ENCODE data around the gene PLB1.
A peak's percentile ranks its signal among the peaks of the same experiment; 100 is the strongest.

PLB1 gene

DNA sequence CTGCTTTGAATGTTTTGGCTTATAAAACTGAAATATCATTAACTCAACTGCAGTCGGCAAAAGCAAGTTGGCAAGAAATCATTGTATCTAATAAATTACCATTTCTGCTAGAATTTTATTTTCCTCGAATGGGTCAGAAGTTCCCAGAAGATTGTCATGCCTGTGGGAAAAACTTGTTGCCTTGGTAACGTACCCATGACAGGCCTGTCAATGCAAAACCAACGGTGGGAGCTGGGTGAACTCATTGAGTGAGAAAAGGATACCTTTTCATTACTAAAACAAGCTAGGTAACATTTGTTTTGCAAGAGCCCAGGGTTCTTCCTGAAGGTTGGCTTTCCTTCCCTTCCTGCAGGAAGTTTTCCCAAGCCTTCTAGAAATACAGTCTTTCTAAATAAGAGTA is 9.5 kb downstream of the PLB1 start:
- no peak for DNase-seq

- DNase-seq: no peak
These were observed 10.5 kb downstream of the PLB1 start for GRCh38 chr2:28506112-28506910.

- peak; percentile 34 for DNase-seq
These were observed 12.2 kb downstream of the PLB1 start for GRCh38 chr2:28507796-28508764.

DNA sequence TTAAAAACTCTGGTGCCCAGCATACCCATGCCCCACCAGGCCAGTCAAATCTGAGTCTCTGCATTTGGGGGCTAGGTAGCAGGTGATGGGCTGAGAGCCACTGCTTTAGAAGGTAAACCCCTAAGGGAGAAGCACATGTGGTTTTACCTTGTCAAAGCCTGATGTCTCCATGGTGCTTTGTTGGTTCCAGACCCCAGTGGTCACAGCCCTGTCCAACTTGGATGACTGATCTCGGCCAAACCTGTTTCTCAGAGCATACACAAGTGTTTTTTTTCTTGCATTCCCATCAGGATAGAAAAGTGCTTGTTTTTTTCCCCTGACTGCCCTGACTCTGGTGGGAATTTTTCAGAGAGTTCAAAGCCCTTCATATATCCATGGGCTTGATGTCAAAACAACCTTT is 13.5 kb downstream of the PLB1 start:
- no peak for DNase-seq

- no peak for DNase-seq
These were observed 14.3 kb downstream of the PLB1 start for GRCh38 chr2:28510184-28510583.

DNA sequence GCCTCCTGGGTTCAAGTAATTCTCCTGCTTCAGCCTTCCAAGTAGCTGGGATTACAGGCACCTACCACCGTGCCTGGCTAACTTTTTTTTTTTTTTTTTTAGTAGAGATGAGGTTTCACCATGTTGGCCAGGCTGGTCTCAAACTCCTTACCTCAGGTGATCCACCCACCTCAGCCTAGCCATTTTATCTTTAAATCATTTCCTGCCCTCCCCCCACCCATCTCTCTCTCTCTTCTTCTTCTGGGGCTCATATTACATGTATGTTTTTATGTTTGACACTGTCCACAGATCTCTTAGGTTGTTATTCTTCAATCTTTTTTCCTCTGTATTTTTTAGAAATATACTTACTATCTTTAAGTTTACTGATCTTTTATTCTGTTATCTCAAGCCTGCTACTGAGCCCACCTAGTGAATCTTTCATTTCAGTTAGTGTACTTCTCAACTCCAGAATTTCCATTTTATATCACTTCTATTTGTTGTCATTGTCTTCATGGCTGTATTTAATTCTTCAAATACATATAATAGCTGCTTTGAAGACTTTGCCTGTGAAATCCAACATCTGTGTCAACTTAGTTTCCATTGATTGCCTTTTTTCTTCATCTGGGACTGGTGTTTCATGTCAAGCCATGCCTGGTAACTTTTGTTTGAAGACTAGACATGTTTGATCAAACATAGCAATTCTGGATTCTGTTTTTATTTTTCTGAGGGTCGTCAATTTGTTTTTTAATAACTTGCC is 16.2 kb downstream of the PLB1 start:
- no peak for DNase-seq

- no peak for DNase-seq
These were observed 16.7 kb downstream of the PLB1 start for GRCh38 chr2:28512607-28512965.

GRCh38 chr2:28513097-28513496 is 17.2 kb downstream of the PLB1 start:
- no peak for DNase-seq

DNA sequence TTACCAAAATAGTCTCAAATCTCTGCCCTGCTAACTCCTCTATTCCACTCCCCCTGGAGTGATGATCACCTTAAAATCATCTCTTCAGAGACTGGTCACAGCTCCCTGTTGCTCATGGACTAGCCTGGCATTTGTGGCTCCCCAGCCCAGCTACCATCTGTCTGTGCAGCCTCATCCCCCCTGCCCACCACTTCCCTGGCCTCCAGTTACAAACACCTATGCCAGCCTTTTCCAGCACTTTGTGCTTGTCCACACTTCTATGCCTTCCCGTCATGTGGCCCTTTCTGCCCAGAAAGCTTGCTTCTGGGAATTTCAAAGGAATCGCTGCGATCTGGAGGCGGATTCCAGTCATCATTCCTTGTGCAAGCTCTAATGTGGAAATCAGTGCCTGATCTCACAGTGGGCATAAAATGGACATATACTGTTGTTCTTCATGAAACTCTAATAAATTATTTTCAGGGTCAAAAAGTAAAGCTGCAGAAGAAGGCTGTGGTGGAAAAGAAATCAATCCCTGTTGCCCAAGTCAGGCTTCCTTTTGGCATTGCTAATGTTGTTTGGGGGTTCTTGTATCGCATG is 19.4 kb downstream of the PLB1 start:
- DNase-seq: no peak

DNA sequence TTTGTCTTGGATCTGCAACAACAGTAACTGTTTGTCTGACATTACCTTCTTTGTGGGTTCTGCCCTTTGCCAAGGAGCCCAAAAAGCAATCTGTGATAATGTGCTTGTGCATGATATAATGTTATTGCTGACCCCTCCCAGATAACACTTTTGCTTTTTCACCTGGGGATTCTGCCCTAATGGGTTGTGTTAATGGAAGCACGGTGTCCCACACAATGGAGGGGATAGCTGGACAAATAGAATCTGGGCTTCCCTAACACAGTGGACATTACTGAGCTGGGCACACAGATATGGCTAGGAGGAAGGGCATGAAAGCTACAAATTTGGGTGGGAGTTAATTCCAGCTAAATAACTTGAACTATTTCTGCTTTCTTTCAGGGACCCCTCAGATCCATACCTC is 20.6 kb downstream of the PLB1 start:
- DNase-seq: no peak

DNA sequence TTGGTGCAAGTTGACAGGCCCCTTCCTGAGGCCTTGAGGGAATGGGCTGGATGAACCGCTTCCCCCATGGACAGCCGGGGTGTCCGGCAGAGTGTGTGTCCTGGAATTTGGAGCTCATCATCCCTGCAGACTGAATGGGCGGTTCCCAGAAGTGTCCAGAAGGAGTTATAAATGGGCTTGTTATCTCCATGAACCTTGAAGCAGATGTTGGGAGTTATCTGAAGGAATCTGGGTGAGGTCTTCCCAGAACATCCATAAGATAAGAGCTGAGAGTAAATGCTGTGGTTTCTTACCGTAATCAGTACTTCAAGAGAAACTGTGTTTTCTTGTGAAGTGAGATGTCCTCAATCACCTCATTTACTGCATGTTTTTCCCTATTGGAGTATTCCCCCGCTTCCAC is 21.1 kb downstream of the PLB1 start:
- no peak for DNase-seq

DNA sequence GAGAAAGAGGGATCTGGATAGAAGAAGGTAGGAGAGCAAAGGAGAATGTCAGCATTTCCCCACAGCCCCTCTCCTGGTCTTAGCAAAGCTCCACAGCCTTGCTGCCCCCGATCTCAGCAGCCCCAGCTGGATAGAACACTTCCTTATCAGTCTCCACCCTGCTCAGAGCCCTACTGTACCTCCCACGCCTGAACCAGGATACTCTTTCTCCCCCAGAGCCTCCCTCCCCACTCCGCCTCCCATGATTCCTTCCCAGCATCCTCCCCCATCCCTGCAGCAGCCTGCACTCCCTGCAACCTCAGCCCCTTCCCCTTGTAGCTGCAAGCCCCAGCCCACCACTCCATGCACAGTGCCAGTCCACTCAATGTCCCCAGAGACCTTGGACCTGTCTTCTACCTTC is 25.8 kb downstream of the PLB1 start:
- DNase-seq: no peak

DNA sequence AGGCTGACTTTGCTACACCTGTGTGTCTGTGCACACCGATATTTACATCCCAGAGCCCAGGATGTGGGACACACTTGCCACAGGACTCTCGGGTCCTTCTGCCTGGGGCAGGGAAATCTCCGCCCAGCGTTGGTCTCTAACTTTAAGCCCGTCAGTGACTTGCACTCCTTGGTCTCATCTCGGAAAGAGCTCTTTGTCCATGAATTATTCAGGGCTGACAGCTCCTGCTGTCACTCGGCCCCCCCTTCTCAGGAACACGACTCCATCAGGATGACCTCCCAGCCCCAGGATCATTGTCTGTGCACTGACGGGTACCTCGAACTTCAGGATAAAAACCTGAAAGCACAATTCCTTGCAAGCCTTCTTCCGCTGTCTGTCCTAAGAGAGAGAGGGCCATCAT is 26.6 kb downstream of the PLB1 start:
- no peak for DNase-seq

DNA sequence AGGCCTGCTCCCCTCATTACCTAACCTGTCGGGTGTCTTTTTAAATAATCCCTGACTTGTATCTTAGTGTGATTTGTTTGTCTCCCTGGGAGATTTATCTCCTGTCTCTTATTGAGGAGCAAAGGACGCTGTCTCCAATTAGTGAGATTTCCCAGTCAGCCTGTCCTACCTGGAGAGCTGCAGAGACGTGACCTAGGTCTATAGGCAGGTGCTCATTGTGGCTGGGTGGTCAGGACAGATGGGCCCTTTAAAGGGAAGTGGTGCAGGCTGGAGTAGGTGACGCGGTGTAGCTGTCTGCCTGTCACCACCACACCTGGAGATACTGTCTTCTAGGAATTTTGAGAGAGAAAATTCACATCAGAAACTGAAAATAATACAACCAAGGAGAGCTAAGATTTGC is 28.0 kb downstream of the PLB1 start:
- no peak for DNase-seq

GRCh38 chr2:28525481-28525880 is 29.6 kb downstream of the PLB1 start:
- DNase-seq: no peak

DNA sequence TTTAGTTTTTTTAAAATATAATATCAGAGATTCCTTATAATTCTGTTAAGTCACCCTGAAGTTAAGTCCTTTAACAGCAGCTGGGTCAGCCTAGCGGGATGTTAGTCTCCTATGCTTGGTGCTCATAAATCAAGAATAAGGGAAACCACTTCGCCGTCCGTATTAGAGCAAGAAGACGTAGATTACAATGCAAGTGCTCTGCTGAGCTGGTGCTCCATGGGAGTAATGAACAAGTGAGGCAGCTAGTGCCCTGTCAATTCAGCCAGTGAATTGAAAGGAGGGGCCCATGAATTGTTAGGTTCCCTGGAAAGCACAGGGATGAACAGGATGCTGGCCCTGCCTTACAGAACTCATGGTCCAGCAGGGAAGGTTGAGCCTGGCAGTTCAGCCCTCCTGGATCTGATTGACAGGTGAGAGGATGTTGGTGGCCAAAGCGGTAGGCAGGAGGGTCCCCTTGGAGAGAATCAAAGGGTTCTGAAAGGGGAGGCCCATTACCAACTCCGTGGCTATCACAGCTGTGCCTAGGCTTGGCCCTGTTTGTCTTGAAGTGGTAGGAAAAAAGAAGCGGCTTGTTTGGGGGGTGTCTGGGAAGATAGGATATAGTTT is 30.8 kb downstream of the PLB1 start:
- DNase-seq: no peak

DNA sequence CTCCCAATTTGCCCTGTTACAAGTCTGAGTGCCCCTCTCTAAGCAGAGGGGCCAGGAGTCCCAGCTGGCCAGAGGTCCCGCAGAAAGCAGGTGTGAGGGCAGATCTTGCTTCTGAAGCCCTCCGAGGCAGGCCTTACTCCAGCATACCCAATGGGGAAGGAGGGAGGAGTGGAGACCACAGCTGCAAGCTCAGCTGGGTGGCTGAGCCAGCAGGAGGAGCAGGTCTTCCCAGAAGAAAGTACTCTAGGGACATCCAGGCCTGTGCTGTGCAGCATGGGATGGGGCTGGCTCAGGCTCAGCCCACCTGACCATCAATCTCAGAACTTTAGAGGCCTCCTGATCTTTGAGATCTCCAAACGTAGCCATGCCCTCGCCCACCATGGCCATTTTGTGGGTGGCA is 31.3 kb downstream of the PLB1 start:
- DNase-seq: no peak

GRCh38 chr2:28528206-28528605 is 32.3 kb downstream of the PLB1 start:
- no peak for DNase-seq

DNA sequence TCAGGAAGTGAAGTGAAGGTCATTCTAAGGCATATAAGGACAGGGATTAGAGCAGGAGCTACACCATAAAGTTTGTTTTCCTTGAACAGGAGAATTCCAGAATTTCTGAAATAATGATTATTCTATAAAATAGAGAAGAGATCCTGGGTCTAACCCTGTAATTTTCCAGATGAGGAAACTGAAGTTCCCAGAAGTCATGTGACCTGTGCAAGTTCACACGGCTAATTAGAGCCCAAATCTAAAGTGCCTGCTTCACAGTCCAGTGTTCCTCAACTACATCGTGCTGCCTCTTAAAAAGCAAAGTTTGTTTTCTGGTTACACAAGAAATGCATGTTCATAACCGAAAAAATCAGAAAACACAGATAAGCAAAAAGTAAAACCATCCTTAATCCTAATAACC is 34.9 kb downstream of the PLB1 start:
- no peak for DNase-seq

DNA sequence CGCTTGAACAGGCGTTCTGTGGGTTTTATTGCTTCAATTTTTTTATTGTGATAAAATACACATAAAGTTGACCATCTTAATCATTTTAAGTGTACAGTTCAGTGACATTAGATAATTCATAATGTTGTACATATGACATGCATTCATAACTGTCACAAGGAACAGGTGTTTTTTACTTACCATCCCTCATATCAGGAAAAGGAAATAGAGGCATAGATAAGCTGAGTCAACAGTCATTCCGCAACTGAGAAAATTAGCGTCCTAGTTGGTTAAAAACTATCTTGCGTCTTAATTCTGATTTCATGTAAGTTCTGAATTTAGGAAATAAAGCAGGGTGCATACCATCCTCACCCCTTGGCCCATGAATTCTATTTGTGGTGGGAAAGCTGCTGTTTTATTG is 36.5 kb downstream of the PLB1 start:
- no peak for DNase-seq

DNA sequence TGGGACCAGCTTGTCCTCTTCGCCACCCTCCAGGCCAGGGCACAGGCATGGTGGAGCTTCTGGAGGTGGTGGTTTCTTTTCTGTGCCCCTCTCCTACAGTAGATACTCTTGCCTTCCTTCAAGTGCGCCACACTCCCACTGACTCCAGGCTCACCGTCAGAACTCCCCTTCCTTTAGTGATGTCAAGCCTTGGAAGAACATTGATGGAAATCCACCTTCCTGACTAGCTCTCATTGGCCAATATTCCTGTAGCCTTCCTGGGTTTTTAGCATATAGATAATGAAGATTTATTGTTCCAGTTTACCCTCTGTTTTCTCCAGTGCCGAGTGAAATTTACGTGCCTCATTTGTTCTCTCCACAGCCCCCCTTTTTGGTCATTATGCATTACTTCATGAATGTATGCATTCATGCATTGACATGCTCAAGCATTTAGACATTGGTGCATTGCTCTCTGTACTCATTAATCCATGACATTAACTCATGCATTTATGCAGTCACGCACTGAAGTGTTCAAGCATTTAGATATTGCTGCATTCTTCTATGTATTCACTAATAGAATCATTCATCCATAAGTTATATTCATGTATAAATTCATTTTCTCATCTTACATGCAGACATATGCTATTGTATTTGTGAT is 37.3 kb downstream of the PLB1 start:
- DNase-seq: no peak

DNA sequence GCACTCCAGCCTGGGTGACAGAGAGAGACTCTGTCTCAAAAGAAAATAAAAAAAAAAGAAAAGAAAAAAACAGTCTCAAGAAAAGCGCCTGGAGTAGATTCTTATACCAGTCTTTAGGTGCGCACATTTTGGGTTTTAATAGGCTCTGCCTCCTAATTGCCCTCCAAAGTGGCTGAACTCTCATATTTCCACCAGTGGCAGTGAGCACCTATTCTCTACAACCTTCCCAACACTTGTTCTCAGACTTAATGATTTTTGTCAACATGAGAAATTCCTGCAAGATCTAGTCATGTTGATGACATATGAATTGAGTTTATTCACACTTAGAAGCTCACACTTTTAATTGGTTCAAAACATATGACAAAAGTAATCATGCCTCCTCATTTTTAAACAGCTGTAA is 39.0 kb downstream of the PLB1 start:
- no peak for DNase-seq

Measured in CD4-positive, alpha-beta T cell treated with Interferon gamma for 1 hour (primary cell).